CD14-positive monocyte (primary cell): Measurements from ENCODE around the gene CCDC107. TPM values are rescaled to one million over a fixed set of nuclear protein-coding genes. Genes with fewer than 3 reads are reported as not detected.
"Not testable (repeated sequence)": the region's sequence is repeated elsewhere in the genome, so short reads cannot be mapped to it uniquely, and the experiment has no call there.

ENCODE experiments used
- DNase-seq, 3 donors: peaks; one replicate each; pipeline ENCODE4 v3.0.0-alpha.2; 2011 to 2022
- H2AFZ ChIP-seq: 2 replicates; pipeline ENCODE4 v1.6.0; 2012; ENCODE audit warnings: mild to moderate bottlenecking, low read depth, low read length, inconsistent platforms; ENCODE audit not compliant: insufficient read depth, poor library complexity, severe bottlenecking
- H3K27ac ChIP-seq, 2 donors: 1 replicate in 1 of 2; 2 replicates in 1 of 2; pipeline ENCODE4 v1.5.1; 2012 to 2013; ENCODE audit warnings: low read length in 2 of 2, control low read depth in 1 of 2, inconsistent platforms in 1 of 2, low read depth in 1 of 2, mild to moderate bottlenecking in 1 of 2
- H3K27me3 ChIP-seq, 2 donors: one replicate each; pipeline versions ENCODE4 v1.6.0 to v1.6.1; 2011 to 2013; ENCODE audit warnings: low read length in 2 of 2; ENCODE audit not compliant: control insufficient read depth in 2 of 2, insufficient read depth in 2 of 2
- H3K36me3 ChIP-seq, 2 donors: replicated peaks in 1 of 2; 1 replicate in 1 of 2; 2 replicates in 1 of 2; pipeline versions ENCODE4 v1.5.1 to v1.6.1; 2012 to 2013; ENCODE audit warnings: low read length in 2 of 2, control low read depth in 1 of 2, inconsistent platforms in 1 of 2, mild to moderate bottlenecking in 1 of 2; ENCODE audit not compliant: insufficient read depth in 2 of 2, control insufficient read depth in 1 of 2
- H3K4me1 ChIP-seq, 2 donors: 1 replicate in 1 of 2; 2 replicates in 1 of 2; pipeline versions ENCODE4 v1.5.1 to v1.6.1; 2012 to 2013; ENCODE audit warnings: low read length in 2 of 2, control low read depth in 1 of 2, inconsistent platforms in 1 of 2, mild to moderate bottlenecking in 1 of 2, moderate library complexity in 1 of 2; ENCODE audit not compliant: insufficient read depth in 2 of 2, control insufficient read depth in 1 of 2
- H3K4me2 ChIP-seq: replicated peaks from 2 replicates; pipeline ENCODE3; 2012; ENCODE audit warnings: low read length, moderate library complexity, mild to moderate bottlenecking; ENCODE audit not compliant: poor library complexity, severe bottlenecking; ENCODE audit errors: extremely low read depth
- H3K4me3 ChIP-seq, 3 experiments: fragments of 200-600 bp in 1 of 3; sonication (generic) in 1 of 3; replicated peaks in 1 of 3; 1 replicate in 2 of 3; 2 replicates in 1 of 3; pipeline ENCODE4 v1.5.1; 2011 to 2013; ENCODE audit warnings: low read length in 3 of 3, mild to moderate bottlenecking in 3 of 3, control low read depth in 2 of 3, low read depth in 2 of 3, inconsistent platforms in 1 of 3, moderate library complexity in 1 of 3
- H3K79me2 ChIP-seq: 2 replicates; pipeline ENCODE4 v1.6.0; 2012; ENCODE audit warnings: mild to moderate bottlenecking, control low read depth, inconsistent platforms, low read length, moderate library complexity; ENCODE audit not compliant: insufficient read depth
- H3K9ac ChIP-seq: 2 replicates; pipeline ENCODE4 v1.6.0; 2017; ENCODE audit warnings: low read length, mild to moderate bottlenecking; ENCODE audit not compliant: insufficient read depth, poor library complexity, severe bottlenecking
- H3K9me3 ChIP-seq, 2 donors: replicated peaks in 1 of 2; 1 replicate in 1 of 2; 2 replicates in 1 of 2; pipeline versions ENCODE4 v1.5.1 to v1.6.1; 2012 to 2013; ENCODE audit warnings: low read length in 2 of 2, control low read depth in 1 of 2; ENCODE audit not compliant: control insufficient read depth in 1 of 2, insufficient read depth in 1 of 2
- H4K20me1 ChIP-seq: 2 replicates; pipeline ENCODE4 v1.6.0; 2012; ENCODE audit warnings: mild to moderate bottlenecking, low read length, control low read depth, moderate library complexity; ENCODE audit not compliant: insufficient read depth
- H3K27ac Mint-ChIP-seq, 7 donors: one replicate each; pipeline ENCODE4 v1.8.0; 2020; ENCODE audit warnings: mild to moderate bottlenecking in 7 of 7, mixed read lengths in 7 of 7, moderate library complexity in 6 of 7, inconsistent platforms in 2 of 7
- H3K27me3 Mint-ChIP-seq, 3 donors: one replicate each; pipeline ENCODE4 v1.8.0; 2021 to 2022; ENCODE audit warnings: low read depth in 3 of 3, mild to moderate bottlenecking in 3 of 3, mixed read lengths in 3 of 3, moderate library complexity in 3 of 3, inconsistent platforms in 1 of 3
- H3K36me3 Mint-ChIP-seq, 2 donors: one replicate each; pipeline ENCODE4 v1.8.0; 2020; ENCODE audit warnings: mixed read lengths in 2 of 2, inconsistent platforms in 1 of 2, mild to moderate bottlenecking in 1 of 2
- H3K4me1 Mint-ChIP-seq: one replicate; pipeline ENCODE4 v1.8.0; 2020; ENCODE audit warnings: mild to moderate bottlenecking, mixed read lengths
- H3K4me3 Mint-ChIP-seq, 2 donors: one replicate each; pipeline ENCODE4 v1.8.0; 2020; ENCODE audit warnings: mild to moderate bottlenecking in 2 of 2, mixed read lengths in 2 of 2, moderate library complexity in 1 of 2
- H3K9me3 Mint-ChIP-seq, 7 donors: one replicate each; pipeline ENCODE4 v1.8.0; 2020 to 2022; ENCODE audit warnings: mixed read lengths in 7 of 7, mild to moderate bottlenecking in 6 of 7, moderate library complexity in 6 of 7, inconsistent platforms in 2 of 7
- CTCF ChIP-seq: fragments of 200-600 bp; IDR thresholded peaks from one replicate; pipeline ENCODE4 v1.8.0; 2022; ENCODE audit warnings: antibody characterized with exemption, mild to moderate bottlenecking
- WGBS: methylation state at CpG from one replicate; pipeline ENCODE4 v1.1.5; 2013; ENCODE audit warnings: missing lambda C conversion rate; ENCODE audit not compliant: insufficient coverage; 5-methylcytosine and 5-hydroxymethylcytosine counted together
- intact Hi-C, 2 donors: fragments of 100-400 bp; cut with micrococcal nuclease; formaldehyde crosslinking; loops; one replicate each; pipeline versions ENCODE4 v1.15.0 to v1.15.1; 2023
- polyA plus RNA-seq, 3 donors: library from polyadenylated mRNA; depleted of rRNA in 1 of 3; unstranded in 2 of 3; stranded (reverse) in 1 of 3; fragments of 300-500 nt in 2 of 3; fragments of >200 nt in 1 of 3; fragmentation: Illumina TruSeq in 2 of 3; gene quantifications; 1 replicate in 2 of 3; 2 replicates in 1 of 3; pipeline ENCODE4 v1.2.3, GENCODE V29; 2012 to 2021

CCDC107 gene
- polyA plus RNA-seq, 3 donors = 17.2 to 32.6 (median 23.2) TPM

- H3K9me3 ChIP-seq = no peaks in the 10 kb centered on the region
- H3K4me3 ChIP-seq = no peak overlapping the region
- no peak overlapping the region for H2AFZ ChIP-seq
- intact Hi-C loops = loop anchor here in 1 of 2 donors (10.0 kb wide), 1 partner anchor 52 kb away; no protein-coding TSS in a partner anchor
- peaks cover 0 to 5% (median 0%) of the 10 kb centered on the region in 3 donors for H3K27me3 Mint-ChIP-seq
- H3K4me1 ChIP-seq = peaks cover 80 to 86% of the 10 kb centered on the region in 2 donors
- peaks cover 87% of the 10 kb centered on the region for H3K4me1 Mint-ChIP-seq
- H3K9me3 Mint-ChIP-seq = peaks cover 0 to 6% (median 3%) of the 10 kb centered on the region in 7 donors
- no peaks in the 10 kb centered on the region for H3K27me3 ChIP-seq
- no peak overlapping the region for H3K4me2 ChIP-seq
- over 99% methylated on average over 12 of the region's 12 CpGs for WGBS
- no peak for DNase-seq
- H3K79me2 ChIP-seq = peaks cover 14% of the 10 kb centered on the region
- peaks cover 12% of the 10 kb centered on the region in 2 donors for H3K36me3 Mint-ChIP-seq
- no peaks in the 10 kb centered on the region for H4K20me1 ChIP-seq
- no peak overlapping the region for H3K27ac ChIP-seq
- H3K27ac Mint-ChIP-seq = peak overlapping the region in 3 of 7 donors; percentile 7 to 99 (median 58)
- no peak overlapping the region for H3K9ac ChIP-seq
- H3K36me3 ChIP-seq = no peaks in the 10 kb centered on the region
- TF ChIP-seq CTCF = no peak
- H3K4me3 Mint-ChIP-seq = no peak overlapping the region
These were observed 15.0 kb upstream of the CCDC107 start for GRCh38 chr9:35643046-35643445.

- Histone ChIP-seq H3K4me1 (peaks cover 67 to 88% of the 10 kb centered on the region in 2 donors), H3K79me2 (peaks cover 14% of the 10 kb centered on the region), H3K4me3 (peak overlapping the region; percentile 65 to 81 (median 71)), H2AFZ (peak overlapping the region; percentile 78), H3K4me2 (peak overlapping the region; percentile 94), H3K9ac (peak overlapping the region; percentile 80), H3K27ac (peak overlapping the region; percentile 89 to 94)
- Mint-ChIP-seq H3K27ac (peak overlapping the region; percentile 94 to 99 (median 98)), H3K4me1 (peaks cover 81% of the 10 kb centered on the region), H3K4me3 (peak overlapping the region; percentile 92 to 99)
- H3K36me3 Mint-ChIP-seq, H3K27me3 Mint-ChIP-seq, H3K9me3 ChIP-seq, H3K27me3 ChIP-seq, H4K20me1 ChIP-seq, DNase-seq, H3K36me3 ChIP-seq, H3K9me3 Mint-ChIP-seq: not testable (repeated sequence)
- intact Hi-C loops = loop anchor here (1.0 to 10.0 kb wide), 4 partner anchors 12 to 167 kb away; partner anchors contain the start of gene SPAG8 (in 1 of the 2)
- WGBS = 43% methylated on average over 7 of the region's 10 CpGs
These were observed 12.4 kb upstream of the CCDC107 start for GRCh38 chr9:35645736-35646135.
